ENCODE results near the gene LRMDA. TPM values are rescaled to one million over a fixed set of nuclear protein-coding genes. Genes with fewer than 3 reads are reported as not detected.
A peak's percentile ranks its signal among the peaks of the same experiment; 100 is the strongest.

Gene LRMDA
- total and polyA plus RNA-seq, 4 donors: 12.1 to 40.8 (median 21.6) TPM

DNA sequence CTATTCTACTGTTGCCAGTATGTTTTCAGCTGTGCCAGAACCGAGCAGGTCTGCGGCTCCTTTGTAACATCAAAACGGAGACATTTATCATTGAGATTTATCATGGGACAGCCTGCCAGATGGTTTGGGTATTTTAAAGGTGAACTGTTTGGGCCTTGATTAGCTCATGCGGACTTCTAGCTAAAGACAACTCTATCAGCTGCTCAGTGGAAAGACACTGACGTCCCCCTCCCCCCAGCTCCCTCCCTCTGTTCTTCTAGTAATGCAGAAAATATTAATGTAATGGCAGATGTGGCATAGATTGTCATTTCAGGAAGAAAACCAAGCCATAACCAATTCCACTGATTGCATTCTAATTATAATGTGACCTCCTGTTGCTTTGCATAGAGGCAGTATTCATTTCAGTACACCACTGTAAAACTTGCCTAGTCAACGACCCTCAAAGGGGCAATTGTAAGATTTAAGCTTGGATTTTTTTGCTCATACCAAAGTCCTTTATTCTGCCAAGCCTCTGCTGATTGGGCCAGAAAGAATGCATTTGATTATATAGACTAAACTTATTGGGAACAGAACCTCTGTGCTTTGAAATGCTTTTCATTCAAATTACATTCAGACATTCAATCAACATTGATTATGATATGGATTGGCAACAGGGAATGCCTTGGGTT, 966.8 kb downstream of the LRMDA start:
- ATAC-seq (ENCODE audit: insufficient read depth, low FRiP score): no peak
- Histone ChIP-seq H3K9me3 (ENCODE audit: control insufficient read depth in 4 of 4, insufficient read depth in 3 of 4, low read length in 3 of 4) (no peaks in the 10 kb centered on the region), H3K4me1 (ENCODE audit: control insufficient read depth in 5 of 5, insufficient read depth in 5 of 5, low read length in 5 of 5) (peaks cover 0 to 6% (median 0%) of the 10 kb centered on the region in 5 donors), H3K36me3 (ENCODE audit: control insufficient read depth in 4 of 4, insufficient read depth in 4 of 4, low read length in 4 of 4) (no peaks in the 10 kb centered on the region), H3K27ac (ENCODE audit: low read depth in 1 of 2, low read length in 1 of 2) (no peak overlapping the region), H3K9ac (ENCODE audit: insufficient read depth in 1 of 2, low read length in 2 of 2) (no peak overlapping the region), H3K27me3 (ENCODE audit: control insufficient read depth in 3 of 3, insufficient read depth in 3 of 3, low read length in 2 of 3) (no peaks in the 10 kb centered on the region), H3K4me3 (no peak overlapping the region)
- DNase-seq: no peak
- WGBS, 2 donors: 79 to 86% methylated on average over 6 of the region's 6 CpGs
- TF ChIP-seq, protein P1, sequence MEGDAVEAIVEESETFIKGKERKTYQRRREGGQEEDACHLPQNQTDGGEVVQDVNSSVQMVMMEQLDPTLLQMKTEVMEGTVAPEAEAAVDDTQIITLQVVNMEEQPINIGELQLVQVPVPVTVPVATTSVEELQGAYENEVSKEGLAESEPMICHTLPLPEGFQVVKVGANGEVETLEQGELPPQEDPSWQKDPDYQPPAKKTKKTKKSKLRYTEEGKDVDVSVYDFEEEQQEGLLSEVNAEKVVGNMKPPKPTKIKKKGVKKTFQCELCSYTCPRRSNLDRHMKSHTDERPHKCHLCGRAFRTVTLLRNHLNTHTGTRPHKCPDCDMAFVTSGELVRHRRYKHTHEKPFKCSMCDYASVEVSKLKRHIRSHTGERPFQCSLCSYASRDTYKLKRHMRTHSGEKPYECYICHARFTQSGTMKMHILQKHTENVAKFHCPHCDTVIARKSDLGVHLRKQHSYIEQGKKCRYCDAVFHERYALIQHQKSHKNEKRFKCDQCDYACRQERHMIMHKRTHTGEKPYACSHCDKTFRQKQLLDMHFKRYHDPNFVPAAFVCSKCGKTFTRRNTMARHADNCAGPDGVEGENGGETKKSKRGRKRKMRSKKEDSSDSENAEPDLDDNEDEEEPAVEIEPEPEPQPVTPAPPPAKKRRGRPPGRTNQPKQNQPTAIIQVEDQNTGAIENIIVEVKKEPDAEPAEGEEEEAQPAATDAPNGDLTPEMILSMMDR (IDR thresholded peaks at IDR 0.05; ENCODE audit: control extremely low read depth, extremely low read depth): no peak

DNA sequence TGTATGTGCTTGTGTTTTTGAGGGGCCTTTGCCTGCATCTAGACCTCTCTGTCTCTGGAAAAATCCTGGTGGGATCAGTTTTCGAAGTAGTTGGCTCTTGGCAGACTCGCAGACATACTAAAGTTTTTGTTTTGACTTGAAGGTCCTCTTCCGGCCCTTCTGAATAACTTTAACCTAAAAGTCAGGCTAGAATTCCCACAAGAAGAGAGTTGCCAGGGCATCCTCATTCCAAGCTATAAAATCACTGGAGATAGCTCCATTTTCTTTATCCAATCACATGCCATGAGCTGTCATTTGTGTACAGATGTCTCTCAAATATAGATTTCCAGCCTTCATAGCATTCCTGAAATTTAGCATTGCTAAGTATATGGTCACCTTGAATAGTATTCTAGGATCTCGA, 967.8 kb downstream of the LRMDA start:
- WGBS, 2 donors: 95 to 98% methylated on average over 4 of the region's 4 CpGs
- TF ChIP-seq, protein P1 (IDR thresholded peaks at IDR 0.05; ENCODE audit: control extremely low read depth, extremely low read depth): no peak
- Histone ChIP-seq H3K9ac (ENCODE audit: insufficient read depth in 1 of 2, low read length in 2 of 2) (no peak overlapping the region), H3K36me3 (ENCODE audit: control insufficient read depth in 4 of 4, insufficient read depth in 4 of 4, low read length in 4 of 4) (no peaks in the 10 kb centered on the region), H3K27me3 (ENCODE audit: control insufficient read depth in 3 of 3, insufficient read depth in 3 of 3, low read length in 2 of 3) (no peaks in the 10 kb centered on the region), H3K4me1 (ENCODE audit: control insufficient read depth in 5 of 5, insufficient read depth in 5 of 5, low read length in 5 of 5) (peaks cover 0 to 4% (median 0%) of the 10 kb centered on the region in 5 donors), H3K4me3 (no peak overlapping the region), H3K27ac (ENCODE audit: low read depth in 1 of 2, low read length in 1 of 2) (no peak overlapping the region), H3K9me3 (ENCODE audit: control insufficient read depth in 4 of 4, insufficient read depth in 3 of 4, low read length in 3 of 4) (no peaks in the 10 kb centered on the region)
- DNase-seq (no peak), ATAC-seq (ENCODE audit: insufficient read depth, low FRiP score) (no peak)

DNA sequence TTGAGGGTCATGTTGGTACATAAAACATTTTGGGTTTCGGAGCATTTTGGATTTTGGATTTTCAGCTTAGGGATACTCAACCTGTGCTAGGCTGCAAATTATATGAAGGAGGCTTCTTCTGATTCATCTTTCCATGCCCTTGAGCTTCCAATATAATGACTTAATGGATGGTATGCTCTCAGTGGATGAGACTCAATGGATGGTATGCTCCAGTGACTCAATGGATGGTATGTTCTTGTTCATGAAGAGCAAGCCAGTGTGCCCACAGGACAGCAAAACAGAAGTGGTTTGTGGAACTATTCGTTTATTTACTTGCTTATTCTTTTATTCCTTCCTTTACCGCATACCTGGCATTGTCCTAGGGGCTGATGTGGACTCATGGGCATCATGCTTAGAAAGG, 969.6 kb downstream of the LRMDA start:
- Histone ChIP-seq H3K9me3 (ENCODE audit: control insufficient read depth in 4 of 4, insufficient read depth in 3 of 4, low read length in 3 of 4) (peaks cover 0 to 3% (median under 1%) of the 10 kb centered on the region in 4 donors), H3K27me3 (ENCODE audit: control insufficient read depth in 3 of 3, insufficient read depth in 3 of 3, low read length in 2 of 3) (no peaks in the 10 kb centered on the region), H3K27ac (ENCODE audit: low read depth in 1 of 2, low read length in 1 of 2) (no peak overlapping the region), H3K4me1 (ENCODE audit: control insufficient read depth in 5 of 5, insufficient read depth in 5 of 5, low read length in 5 of 5) (peaks cover 0 to 4% (median 0%) of the 10 kb centered on the region in 5 donors), H3K4me3 (no peak overlapping the region), H3K36me3 (ENCODE audit: control insufficient read depth in 4 of 4, insufficient read depth in 4 of 4, low read length in 4 of 4) (no peaks in the 10 kb centered on the region), H3K9ac (ENCODE audit: insufficient read depth in 1 of 2, low read length in 2 of 2) (no peak overlapping the region)
- DNase-seq: no peak
- no peak for ATAC-seq (ENCODE audit: insufficient read depth, low FRiP score)
- WGBS, 2 donors: 90 to 94% methylated on average over 3 of the region's 3 CpGs
- TF ChIP-seq, protein P1 (IDR thresholded peaks at IDR 0.05; ENCODE audit: control extremely low read depth, extremely low read depth): no peak

DNA sequence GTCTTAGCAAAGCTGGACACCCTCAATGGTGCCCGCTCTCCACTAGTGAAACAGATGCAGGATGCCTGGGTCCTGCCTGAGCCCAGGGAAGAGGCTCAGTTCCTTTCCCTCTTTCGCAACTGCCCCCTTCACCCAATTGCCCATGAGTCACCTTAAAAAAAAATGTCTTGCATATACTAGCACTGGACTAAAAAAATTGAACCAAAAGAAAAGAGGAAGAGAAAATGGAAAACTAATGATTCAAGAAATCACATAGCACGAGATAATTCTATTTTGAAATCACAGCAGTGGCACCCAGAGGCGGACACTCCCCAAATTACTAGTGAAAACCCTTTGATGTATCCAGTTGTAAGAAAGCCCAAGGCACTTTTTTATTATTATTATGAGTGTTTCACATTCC, 972.5 kb downstream of the LRMDA start:
- no peak overlapping the region for H3K9ac ChIP-seq (ENCODE audit: insufficient read depth in 1 of 2, low read length in 2 of 2)
- TF ChIP-seq, protein P1 (IDR thresholded peaks at IDR 0.05; ENCODE audit: control extremely low read depth, extremely low read depth): no peak
- H3K27ac ChIP-seq (ENCODE audit: low read depth in 1 of 2, low read length in 1 of 2): no peak overlapping the region
- no peaks in the 10 kb centered on the region for H3K36me3 ChIP-seq (ENCODE audit: control insufficient read depth in 4 of 4, insufficient read depth in 4 of 4, low read length in 4 of 4)
- no peaks in the 10 kb centered on the region for H3K27me3 ChIP-seq (ENCODE audit: control insufficient read depth in 3 of 3, insufficient read depth in 3 of 3, low read length in 2 of 3)
- no peak for DNase-seq
- no peaks in the 10 kb centered on the region for H3K4me1 ChIP-seq (ENCODE audit: control insufficient read depth in 5 of 5, insufficient read depth in 5 of 5, low read length in 5 of 5)
- peaks cover 0 to 3% (median 2%) of the 10 kb centered on the region in 4 donors for H3K9me3 ChIP-seq (ENCODE audit: control insufficient read depth in 4 of 4, insufficient read depth in 3 of 4, low read length in 3 of 4)
- peak; percentile 53 for ATAC-seq (ENCODE audit: insufficient read depth, low FRiP score)
- H3K4me3 ChIP-seq: no peak overlapping the region
- 67 to 69% methylated on average over 4 of the region's 4 CpGs for WGBS, 2 donors

Measured in lung (tissue), 12 donors.